Astrocyte (in vitro differentiated cells and primary cell): ENCODE data around the gene CWC22.

Experiments
- EZH2 ChIP-seq: IDR thresholded peaks from 2 replicates; pipeline ENCODE4 v1.6.1; 2012; ENCODE audit warnings: mild to moderate bottlenecking, low read length, inconsistent platforms; ENCODE audit not compliant: insufficient read depth
- TF ChIP-seq, protein P1 (sequence below): IDR thresholded peaks from 2 replicates; pipeline ENCODE4 v1.5.1; 2011; ENCODE audit warnings: low read depth, mild to moderate bottlenecking, inconsistent platforms, low read length, moderate library complexity; ENCODE audit not compliant: insufficient read depth

DNA sequence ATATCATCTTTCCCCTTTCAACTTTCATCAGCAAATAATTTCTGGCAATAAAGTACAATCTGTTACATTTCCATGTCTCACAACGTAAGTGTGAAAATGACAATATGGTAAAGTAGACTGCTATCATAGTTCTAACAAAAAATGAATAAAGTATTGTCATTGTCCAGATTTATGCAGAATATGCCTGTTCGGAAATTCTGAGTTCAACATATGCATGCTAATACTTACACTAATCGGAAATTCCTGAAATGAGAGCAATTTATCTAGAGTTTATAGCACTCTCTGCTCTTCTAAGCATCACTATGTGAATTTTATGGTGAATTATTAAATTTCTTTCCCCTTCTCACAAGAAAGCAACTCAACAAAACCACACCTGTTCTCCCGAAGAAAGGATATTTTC, 8.1 kb downstream of the CWC22 start:
- TF ChIP-seq, protein P1, sequence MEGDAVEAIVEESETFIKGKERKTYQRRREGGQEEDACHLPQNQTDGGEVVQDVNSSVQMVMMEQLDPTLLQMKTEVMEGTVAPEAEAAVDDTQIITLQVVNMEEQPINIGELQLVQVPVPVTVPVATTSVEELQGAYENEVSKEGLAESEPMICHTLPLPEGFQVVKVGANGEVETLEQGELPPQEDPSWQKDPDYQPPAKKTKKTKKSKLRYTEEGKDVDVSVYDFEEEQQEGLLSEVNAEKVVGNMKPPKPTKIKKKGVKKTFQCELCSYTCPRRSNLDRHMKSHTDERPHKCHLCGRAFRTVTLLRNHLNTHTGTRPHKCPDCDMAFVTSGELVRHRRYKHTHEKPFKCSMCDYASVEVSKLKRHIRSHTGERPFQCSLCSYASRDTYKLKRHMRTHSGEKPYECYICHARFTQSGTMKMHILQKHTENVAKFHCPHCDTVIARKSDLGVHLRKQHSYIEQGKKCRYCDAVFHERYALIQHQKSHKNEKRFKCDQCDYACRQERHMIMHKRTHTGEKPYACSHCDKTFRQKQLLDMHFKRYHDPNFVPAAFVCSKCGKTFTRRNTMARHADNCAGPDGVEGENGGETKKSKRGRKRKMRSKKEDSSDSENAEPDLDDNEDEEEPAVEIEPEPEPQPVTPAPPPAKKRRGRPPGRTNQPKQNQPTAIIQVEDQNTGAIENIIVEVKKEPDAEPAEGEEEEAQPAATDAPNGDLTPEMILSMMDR: no peak
- no peak for TF ChIP-seq EZH2
